ENCODE data around the gene ANTXR1. TPM values are rescaled to one million over a fixed set of nuclear protein-coding genes. Genes with fewer than 3 reads are reported as not detected.

Gene ANTXR1
- total RNA-seq, 1 experiment from 2014 or later = 37.3 TPM

DNA sequence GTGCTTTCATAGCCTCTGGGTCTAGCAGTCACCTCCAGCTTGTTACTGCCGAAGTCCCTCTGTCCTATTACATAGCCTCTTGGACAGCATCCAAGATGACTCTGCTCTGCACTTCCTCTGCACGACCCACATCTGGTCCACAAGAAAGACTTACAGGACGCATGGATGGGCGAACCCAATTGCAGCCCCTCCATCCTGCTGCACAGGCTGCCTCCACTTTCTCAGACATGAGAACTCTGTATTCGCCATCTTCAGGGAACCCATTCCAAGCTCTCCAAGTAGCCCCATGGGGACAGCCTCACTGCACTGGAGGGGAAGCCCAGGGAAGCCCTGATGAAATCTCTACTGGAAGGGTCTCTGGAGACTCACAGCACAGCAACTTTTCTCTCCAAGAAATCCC is 201.9 kb downstream of the ANTXR1 start:
- Histone ChIP-seq H3K27ac (ENCODE audit: insufficient read length, low read depth, low read length) (no peak overlapping the region), H3K18ac (ENCODE audit: insufficient read length, low read depth, low read length) (no peak overlapping the region), H4K91ac (ENCODE audit: insufficient read length, low read depth, low read length) (no peak overlapping the region), H3K79me1 (ENCODE audit: insufficient read depth, low read depth, low read length, poor library complexity, severe bottlenecking) (no peaks in the 10 kb centered on the region), H3K9ac (ENCODE audit: extremely low read depth, insufficient read length, low read length) (no peak overlapping the region), H3T11ph (ENCODE audit: low read length) (no peak overlapping the region), H4K8ac (replicated peaks; ENCODE audit: insufficient read length, low read depth, low read length) (no peak overlapping the region), H3K9me3 (ENCODE audit: control insufficient read depth, low read depth, low read length) (no peaks in the 10 kb centered on the region), H2AK5ac (ENCODE audit: insufficient read length, low read length) (no peak overlapping the region), H3K56ac (ENCODE audit: insufficient read length, low read depth, low read length) (no peak overlapping the region), H3K23ac (ENCODE audit: insufficient read length, low read depth, low read length) (no peak overlapping the region), H3K4me2 (ENCODE audit: insufficient read depth, insufficient read length, low read length) (no peak overlapping the region), H2BK15ac (ENCODE audit: low read depth, low read length) (no peak overlapping the region), H4K5ac (ENCODE audit: insufficient read length, low read depth, low read length) (no peak overlapping the region), H2BK12ac (ENCODE audit: insufficient read length, low read depth, low read length) (no peak overlapping the region), H2BK5ac (ENCODE audit: insufficient read length, low read length) (no peak overlapping the region), H3K14ac (ENCODE audit: insufficient read depth, low read length) (no peak overlapping the region; the same call in 1 of the 2 replicates), H2BK20ac (ENCODE audit: low read depth, low read length, poor library complexity, severe bottlenecking) (no peak overlapping the region), H2AFZ (ENCODE audit: low read length) (no peak overlapping the region), H2BK120ac (ENCODE audit: low read depth, low read length, poor library complexity, severe bottlenecking) (no peak overlapping the region), H3K4ac (ENCODE audit: low read depth, low read length) (no peak overlapping the region), H3K23me2 (ENCODE audit: insufficient read length, low read depth, low read length, poor library complexity, severe bottlenecking) (no peaks in the 10 kb centered on the region), H3K79me2 (ENCODE audit: insufficient read depth, low read length) (no peaks in the 10 kb centered on the region), H4K20me1 (ENCODE audit: control insufficient read depth, insufficient read depth, insufficient read length) (no peaks in the 10 kb centered on the region), H3K27me3 (ENCODE audit: insufficient read depth, low read length) (no peaks in the 10 kb centered on the region), H3K4me1 (ENCODE audit: insufficient read depth, low read length) (peaks cover 5% of the 10 kb centered on the region; the same call in 1 of the 2 replicates)
- no peak overlapping the region for H3K4me3 Mint-ChIP-seq
- TF ChIP-seq, protein P1, sequence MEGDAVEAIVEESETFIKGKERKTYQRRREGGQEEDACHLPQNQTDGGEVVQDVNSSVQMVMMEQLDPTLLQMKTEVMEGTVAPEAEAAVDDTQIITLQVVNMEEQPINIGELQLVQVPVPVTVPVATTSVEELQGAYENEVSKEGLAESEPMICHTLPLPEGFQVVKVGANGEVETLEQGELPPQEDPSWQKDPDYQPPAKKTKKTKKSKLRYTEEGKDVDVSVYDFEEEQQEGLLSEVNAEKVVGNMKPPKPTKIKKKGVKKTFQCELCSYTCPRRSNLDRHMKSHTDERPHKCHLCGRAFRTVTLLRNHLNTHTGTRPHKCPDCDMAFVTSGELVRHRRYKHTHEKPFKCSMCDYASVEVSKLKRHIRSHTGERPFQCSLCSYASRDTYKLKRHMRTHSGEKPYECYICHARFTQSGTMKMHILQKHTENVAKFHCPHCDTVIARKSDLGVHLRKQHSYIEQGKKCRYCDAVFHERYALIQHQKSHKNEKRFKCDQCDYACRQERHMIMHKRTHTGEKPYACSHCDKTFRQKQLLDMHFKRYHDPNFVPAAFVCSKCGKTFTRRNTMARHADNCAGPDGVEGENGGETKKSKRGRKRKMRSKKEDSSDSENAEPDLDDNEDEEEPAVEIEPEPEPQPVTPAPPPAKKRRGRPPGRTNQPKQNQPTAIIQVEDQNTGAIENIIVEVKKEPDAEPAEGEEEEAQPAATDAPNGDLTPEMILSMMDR (conservative IDR thresholded peaks at IDR 0.05) = no peak
- H3K4me1 Mint-ChIP-seq = no peaks in the 10 kb centered on the region
- WGBS (ENCODE audit: extremely low coverage, insufficient read length, low lambda C conversion rate) = no CpG with 5 or more reads among the region's 5 CpGs
- peaks cover 0 to 5% (median 4%) of the 10 kb centered on the region in 3 experiments; a peak in 4 of 7 replicates for H3K36me3 Mint-ChIP-seq (ENCODE audit: insufficient read depth in 1 of 3, low read depth in 3 of 3)
- H3K27ac Mint-ChIP-seq = peak overlapping the region in 1 of 3 experiments; percentile 78; a peak in 2 of 7 replicates
- DNase-seq = no peak
- H3K27me3 Mint-ChIP-seq (ENCODE audit: low read depth) = no peaks in the 10 kb centered on the region
- H3K9me3 Mint-ChIP-seq = no peaks in the 10 kb centered on the region
